ENCODE measurements around the gene SAFB.
"Not testable (repeated sequence)": the region's sequence is repeated elsewhere in the genome, so short reads cannot be mapped to it uniquely, and the experiment has no call there.

SAFB gene

DNA sequence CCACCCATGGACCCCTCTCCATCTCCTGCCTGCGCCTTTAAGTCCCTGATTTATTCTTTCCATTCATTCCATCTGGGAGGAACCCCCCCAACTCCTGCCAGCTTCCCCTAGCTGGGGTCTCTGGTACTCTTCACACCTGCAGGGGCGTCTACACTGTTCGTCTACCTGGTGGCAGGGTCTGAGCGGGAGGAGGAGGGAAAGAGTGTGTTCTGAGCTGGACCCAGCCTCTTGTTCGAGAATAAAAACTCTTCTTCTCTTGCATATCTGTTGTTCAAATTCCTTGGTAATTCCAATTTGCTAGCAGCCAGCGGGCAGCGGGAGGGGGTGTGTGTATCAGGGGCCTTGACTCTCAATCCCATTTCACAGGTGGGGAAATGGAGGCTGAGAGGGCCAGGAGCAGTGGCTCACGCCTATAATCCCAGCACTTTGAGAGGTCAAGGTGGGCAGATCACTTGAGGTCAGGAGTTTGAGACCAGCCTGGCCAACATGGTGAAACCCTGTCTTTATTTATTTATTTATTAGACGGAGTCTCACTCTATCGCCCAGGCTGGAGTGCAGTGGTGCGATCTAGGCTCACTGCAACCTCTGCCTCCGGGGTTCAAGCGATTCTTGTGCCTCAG lies 65.5 kb downstream of the SAFB start:
- not testable (repeated sequence) for DNase-seq

- DNase-seq = peak; percentile 99
Observed at GRCh38 chr19:5690125-5690954, 67.5 kb downstream of the SAFB start, which contains the start of gene RPL36. Gene RPL36, plus strand, starts transcription at chr19:5690295. Its CDS starts 213 bp downstream, at chr19:5690508.

GRCh38 chr19:5690955-5691821 lies 68.3 kb downstream of the SAFB start:
- DNase-seq = peak; percentile 41

DNA sequence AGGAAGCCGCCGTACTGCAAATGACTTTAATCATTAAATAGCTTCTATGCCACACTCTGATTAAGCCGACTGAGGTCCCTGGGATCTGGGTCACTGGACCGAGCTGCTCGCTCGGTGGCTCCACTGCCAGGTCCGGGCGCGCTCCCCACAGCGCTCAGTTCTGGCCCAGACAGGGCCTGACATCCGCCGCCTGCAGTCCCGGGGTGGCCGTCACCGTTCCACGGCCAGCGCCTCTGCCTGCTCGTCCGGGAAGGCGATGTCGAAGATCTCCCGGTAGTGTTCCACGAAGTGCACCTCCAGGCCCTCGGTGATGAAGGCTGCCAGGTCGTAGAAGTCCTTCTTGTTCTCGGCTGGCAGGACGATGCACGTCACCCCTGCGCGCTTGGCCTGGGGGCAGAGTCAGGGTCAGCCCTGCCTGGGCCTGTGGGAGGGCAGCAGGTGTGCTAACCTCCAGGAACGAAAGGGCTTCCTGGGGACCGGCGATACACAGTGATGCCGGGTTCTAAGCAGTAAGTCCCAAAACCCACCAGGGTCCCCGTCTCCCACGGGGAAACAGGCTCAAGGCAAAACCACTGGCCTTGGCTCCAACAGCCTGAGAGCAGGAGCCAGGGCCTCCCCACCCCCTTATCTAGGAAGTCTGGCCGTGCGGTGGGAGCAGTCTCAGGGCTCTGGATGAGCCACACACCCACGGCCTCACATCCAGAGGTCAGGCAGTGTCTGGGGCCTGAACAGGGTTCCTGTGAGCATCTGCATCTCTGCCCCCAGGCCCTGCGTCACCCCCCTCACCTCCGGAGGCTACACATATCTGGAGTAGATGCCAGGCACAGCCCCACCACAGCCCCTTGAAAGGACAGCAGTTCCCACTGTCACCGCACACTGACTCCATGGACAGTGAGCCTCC lies 69.2 kb downstream of the SAFB start:
- DNase-seq = no peak

- no peak for DNase-seq
Observed at GRCh38 chr19:5692723-5693194, 69.9 kb downstream of the SAFB start.

DNA sequence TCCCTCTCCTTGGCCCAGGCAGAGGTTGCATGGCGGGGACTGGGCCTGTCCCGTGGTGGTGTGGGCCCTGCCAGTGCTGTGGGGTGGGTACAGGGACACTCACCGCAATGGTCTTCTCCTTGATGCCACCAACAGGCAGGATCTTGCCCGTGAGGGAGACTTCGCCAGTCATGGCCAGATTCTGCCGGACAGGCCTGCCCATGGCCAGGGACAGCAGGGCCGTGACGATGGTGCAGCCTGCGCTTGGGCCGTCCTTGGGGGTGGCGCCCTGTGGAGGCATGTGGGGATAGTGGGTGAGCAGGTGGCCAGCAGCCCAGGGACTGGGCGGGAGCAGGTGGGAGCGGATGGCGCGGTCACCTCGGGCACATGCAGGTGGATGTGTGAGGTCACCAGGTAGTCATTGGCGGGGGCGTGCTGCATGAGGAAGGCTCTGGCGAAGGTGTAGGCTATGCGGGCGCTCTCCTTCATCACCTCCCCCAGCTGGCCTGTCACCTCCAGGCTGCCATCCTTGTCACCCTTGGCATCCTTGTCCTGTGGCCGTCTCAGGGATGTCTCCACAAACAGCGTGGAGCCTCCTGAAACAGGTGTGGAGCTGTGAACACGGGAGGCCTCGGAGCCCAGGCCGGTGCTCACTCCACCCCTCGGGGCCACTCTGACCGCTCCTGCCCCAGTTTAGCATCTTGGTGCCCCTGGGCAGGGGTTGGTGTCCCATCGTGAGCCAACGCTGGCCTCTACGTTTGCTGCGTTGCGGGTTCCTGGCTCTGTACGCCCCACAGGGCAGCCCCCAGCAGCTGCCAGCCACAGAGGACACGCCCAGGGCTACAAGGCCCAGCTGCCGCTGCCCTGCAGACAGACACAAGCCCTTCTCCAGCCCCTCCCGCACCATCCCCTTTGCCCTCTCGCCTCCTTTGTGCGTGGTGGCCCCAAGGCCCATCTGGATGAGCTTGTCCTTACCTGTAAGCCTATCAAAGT lies 70.6 kb downstream of the SAFB start:
- no peak for DNase-seq

DNA sequence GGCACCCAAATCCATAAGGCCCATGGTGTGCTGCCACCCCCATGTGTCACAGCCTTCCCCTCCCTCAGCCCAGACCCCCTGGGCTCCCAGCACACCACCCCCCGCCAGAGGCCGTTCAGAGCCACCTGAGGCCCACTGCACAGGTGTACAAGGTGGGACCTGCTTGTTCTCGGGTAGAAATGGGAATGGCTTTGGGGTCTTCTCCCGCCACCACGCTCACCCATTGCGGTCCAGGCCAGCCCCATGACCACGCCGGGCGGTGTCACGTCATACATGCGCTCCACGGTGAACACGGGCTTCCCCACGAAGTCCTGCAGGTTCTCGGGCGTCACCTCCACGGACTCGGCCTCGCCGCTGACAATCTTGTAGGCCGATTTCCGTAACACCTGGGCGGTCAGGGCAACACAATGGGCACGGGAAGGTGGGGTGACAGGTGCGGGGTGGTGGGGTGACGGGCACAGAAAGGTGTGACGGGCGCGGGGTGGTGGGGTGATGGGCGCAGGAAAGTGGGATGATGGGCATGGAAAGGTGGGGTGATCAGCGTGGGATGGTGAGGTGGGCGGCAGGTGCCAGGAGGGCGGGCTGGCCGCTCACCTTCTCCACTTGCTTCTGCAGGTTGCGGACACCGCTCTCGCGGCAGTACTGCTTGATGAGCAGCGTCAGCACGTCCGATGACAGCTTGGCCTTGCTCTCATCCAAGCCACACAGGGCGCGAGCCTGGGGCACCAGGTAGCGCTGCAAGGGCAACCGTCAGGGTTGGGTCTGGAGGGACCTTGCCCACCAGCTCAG lies 71.5 kb downstream of the SAFB start:
- no peak for DNase-seq

GRCh38 chr19:5694956-5695648 lies 72.2 kb downstream of the SAFB start:
- DNase-seq = no peak

GRCh38 chr19:5695649-5696195 lies 72.8 kb downstream of the SAFB start:
- no peak for DNase-seq

GRCh38 chr19:5696196-5697021 lies 73.5 kb downstream of the SAFB start:
- no peak for DNase-seq

GRCh38 chr19:5697022-5697889 lies 74.4 kb downstream of the SAFB start:
- DNase-seq = no peak

- DNase-seq = no peak
Observed at GRCh38 chr19:5697890-5698634, 75.2 kb downstream of the SAFB start.

- DNase-seq = no peak
Observed at GRCh38 chr19:5698635-5699422, 75.9 kb downstream of the SAFB start.

- DNase-seq = no peak
Observed at GRCh38 chr19:5700455-5701092, 77.7 kb downstream of the SAFB start.

DNA sequence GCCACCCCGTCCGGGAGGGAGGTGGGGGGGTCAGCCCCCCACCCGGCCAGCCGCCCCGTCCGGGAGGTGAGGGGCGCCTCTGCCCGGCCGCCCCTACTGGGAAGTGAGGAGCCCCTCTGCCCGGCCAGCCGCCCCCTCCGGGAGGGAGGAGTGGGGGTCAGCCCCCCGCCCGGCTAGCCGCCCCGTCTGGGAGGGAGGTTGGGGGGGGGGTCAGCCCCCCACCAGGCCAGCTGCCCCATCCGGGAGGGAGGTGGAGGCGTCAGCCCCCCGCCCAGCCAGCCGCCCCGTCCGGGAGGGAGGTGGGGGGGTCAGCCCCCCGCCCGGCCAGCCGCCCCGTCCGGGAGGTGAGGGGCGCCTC lies 79.1 kb downstream of the SAFB start:
- DNase-seq = not testable (repeated sequence)
